ENCODE results near the gene AK8. TPM values are rescaled to one million over a fixed set of nuclear protein-coding genes. Genes with fewer than 3 reads are reported as not detected.

AK8 gene
- total and polyA plus RNA-seq, 7 donors, result 0.10 TPM; not detected in 6

GRCh38 chr9:132811985-132812384, 66.1 kb downstream of the AK8 start:
- intact Hi-C loops (cut with DNase I), result no loop called here
- peaks cover 0 to 35% (median 5%) of the 10 kb centered on the region in 3 donors for H3K27me3 ChIP-seq (ENCODE audit: insufficient read depth in 3 of 3, low read length in 2 of 3)
- TF ChIP-seq, protein P1, sequence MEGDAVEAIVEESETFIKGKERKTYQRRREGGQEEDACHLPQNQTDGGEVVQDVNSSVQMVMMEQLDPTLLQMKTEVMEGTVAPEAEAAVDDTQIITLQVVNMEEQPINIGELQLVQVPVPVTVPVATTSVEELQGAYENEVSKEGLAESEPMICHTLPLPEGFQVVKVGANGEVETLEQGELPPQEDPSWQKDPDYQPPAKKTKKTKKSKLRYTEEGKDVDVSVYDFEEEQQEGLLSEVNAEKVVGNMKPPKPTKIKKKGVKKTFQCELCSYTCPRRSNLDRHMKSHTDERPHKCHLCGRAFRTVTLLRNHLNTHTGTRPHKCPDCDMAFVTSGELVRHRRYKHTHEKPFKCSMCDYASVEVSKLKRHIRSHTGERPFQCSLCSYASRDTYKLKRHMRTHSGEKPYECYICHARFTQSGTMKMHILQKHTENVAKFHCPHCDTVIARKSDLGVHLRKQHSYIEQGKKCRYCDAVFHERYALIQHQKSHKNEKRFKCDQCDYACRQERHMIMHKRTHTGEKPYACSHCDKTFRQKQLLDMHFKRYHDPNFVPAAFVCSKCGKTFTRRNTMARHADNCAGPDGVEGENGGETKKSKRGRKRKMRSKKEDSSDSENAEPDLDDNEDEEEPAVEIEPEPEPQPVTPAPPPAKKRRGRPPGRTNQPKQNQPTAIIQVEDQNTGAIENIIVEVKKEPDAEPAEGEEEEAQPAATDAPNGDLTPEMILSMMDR (IDR thresholded peaks at IDR 0.05), result no peak
- DNase-seq, result no peak
- no peak overlapping the region for H3K27ac ChIP-seq
- H3K9me3 ChIP-seq, result no peaks in the 10 kb centered on the region
- no peak for ATAC-seq
- 84 to 92% (median 87%) methylated on average over 6 of the region's 6 CpGs for WGBS, 3 donors
- H3K4me1 ChIP-seq, result no peaks in the 10 kb centered on the region
- no peak overlapping the region for H3K4me3 ChIP-seq
- no peaks in the 10 kb centered on the region for H3K36me3 ChIP-seq (ENCODE audit: insufficient read depth in 1 of 2, low read depth in 1 of 2)

GRCh38 chr9:132810314-132810713, 67.8 kb downstream of the AK8 start:
- Histone ChIP-seq H3K9me3 (no peaks in the 10 kb centered on the region), H3K27me3 (ENCODE audit: insufficient read depth in 3 of 3, low read length in 2 of 3) (peaks cover 0 to 31% (median 5%) of the 10 kb centered on the region in 3 donors), H3K27ac (no peak overlapping the region), H3K36me3 (ENCODE audit: insufficient read depth in 1 of 2, low read depth in 1 of 2) (no peaks in the 10 kb centered on the region), H3K4me3 (no peak overlapping the region), H3K4me1 (no peaks in the 10 kb centered on the region)
- ATAC-seq, result no peak
- intact Hi-C loops (cut with DNase I), result no loop called here
- 77 to 83% (median 80%) methylated on average over 11 of the region's 11 CpGs for WGBS, 3 donors
- DNase-seq, result no peak
- TF ChIP-seq, protein P1 (IDR thresholded peaks at IDR 0.05), result no peak

- Histone ChIP-seq H3K27me3 (ENCODE audit: insufficient read depth in 3 of 3, low read length in 2 of 3) (peaks cover 0 to 32% (median 6%) of the 10 kb centered on the region in 3 donors), H3K4me3 (no peak overlapping the region), H3K4me1 (no peaks in the 10 kb centered on the region), H3K9me3 (no peaks in the 10 kb centered on the region), H3K36me3 (ENCODE audit: insufficient read depth in 1 of 2, low read depth in 1 of 2) (no peaks in the 10 kb centered on the region), H3K27ac (no peak overlapping the region)
- TF ChIP-seq, protein P1 (IDR thresholded peaks at IDR 0.05), result no peak
- 74 to 76% (median 75%) methylated on average over 11 of the region's 11 CpGs for WGBS, 3 donors
- intact Hi-C loops (cut with DNase I), result no loop called here
- DNase-seq, result no peak
- no peak for ATAC-seq
Measured at GRCh38 chr9:132809677-132810271, 68.3 kb downstream of the AK8 start.

GRCh38 chr9:132808645-132809044, 69.4 kb downstream of the AK8 start:
- no peak for ATAC-seq
- intact Hi-C loops (cut with DNase I), result no loop called here
- DNase-seq, result no peak
- Histone ChIP-seq H3K9me3 (no peaks in the 10 kb centered on the region), H3K27me3 (ENCODE audit: insufficient read depth in 3 of 3, low read length in 2 of 3) (peaks cover 0 to 33% (median 5%) of the 10 kb centered on the region in 3 donors), H3K4me3 (no peak overlapping the region), H3K4me1 (no peaks in the 10 kb centered on the region), H3K27ac (no peak overlapping the region), H3K36me3 (ENCODE audit: insufficient read depth in 1 of 2, low read depth in 1 of 2) (no peaks in the 10 kb centered on the region)
- WGBS, 3 donors, result 80 to 86% (median 83%) methylated on average over 6 of the region's 6 CpGs
- TF ChIP-seq, protein P1 (IDR thresholded peaks at IDR 0.05), result no peak
